MM.1S (cell line): Measurements from ENCODE around the gene AAK1.

Experiments
- EZH2 ChIP-seq: fragments of 300-600 bp; sonication (generic); optimal IDR thresholded peaks from 2 replicates; pipeline ENCODE3; 2017; ENCODE audit warnings: low read depth, mild to moderate bottlenecking, antibody characterized with exemption, low read length, mixed read lengths
- EZH2phosphoT487 ChIP-seq: fragments of 300-600 bp; sonication (generic); IDR thresholded peaks from 2 replicates; pipeline ENCODE4 v1.6.1; 2018; ENCODE audit warnings: antibody characterized with exemption, low read length
- TF ChIP-seq, protein P1 (sequence below): fragments of 300-600 bp; sonication (generic); IDR thresholded peaks from 2 replicates; pipeline ENCODE4 v1.5.1; 2016; ENCODE audit warnings: antibody characterized with exemption, low read length, mixed read lengths

DNA sequence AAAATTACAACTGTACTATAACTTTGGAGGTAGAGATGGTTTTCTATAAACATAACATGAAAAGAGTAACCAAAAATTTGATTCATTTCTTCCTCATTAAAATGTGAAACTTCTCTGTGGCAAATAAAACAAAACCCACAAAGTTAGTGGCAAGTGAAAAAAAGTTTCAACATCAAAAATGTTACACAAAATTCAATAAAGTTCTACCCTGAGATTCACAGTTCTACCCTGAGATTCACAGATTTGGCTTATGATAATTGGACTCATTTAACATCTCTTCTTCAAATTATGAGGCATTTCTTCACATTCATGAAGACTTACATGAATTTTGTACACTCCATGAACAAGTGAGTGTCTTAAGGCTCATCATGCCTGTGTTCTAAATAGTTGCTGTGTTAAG lies 51.0 kb downstream of the AAK1 start:
- TF ChIP-seq, protein P1, sequence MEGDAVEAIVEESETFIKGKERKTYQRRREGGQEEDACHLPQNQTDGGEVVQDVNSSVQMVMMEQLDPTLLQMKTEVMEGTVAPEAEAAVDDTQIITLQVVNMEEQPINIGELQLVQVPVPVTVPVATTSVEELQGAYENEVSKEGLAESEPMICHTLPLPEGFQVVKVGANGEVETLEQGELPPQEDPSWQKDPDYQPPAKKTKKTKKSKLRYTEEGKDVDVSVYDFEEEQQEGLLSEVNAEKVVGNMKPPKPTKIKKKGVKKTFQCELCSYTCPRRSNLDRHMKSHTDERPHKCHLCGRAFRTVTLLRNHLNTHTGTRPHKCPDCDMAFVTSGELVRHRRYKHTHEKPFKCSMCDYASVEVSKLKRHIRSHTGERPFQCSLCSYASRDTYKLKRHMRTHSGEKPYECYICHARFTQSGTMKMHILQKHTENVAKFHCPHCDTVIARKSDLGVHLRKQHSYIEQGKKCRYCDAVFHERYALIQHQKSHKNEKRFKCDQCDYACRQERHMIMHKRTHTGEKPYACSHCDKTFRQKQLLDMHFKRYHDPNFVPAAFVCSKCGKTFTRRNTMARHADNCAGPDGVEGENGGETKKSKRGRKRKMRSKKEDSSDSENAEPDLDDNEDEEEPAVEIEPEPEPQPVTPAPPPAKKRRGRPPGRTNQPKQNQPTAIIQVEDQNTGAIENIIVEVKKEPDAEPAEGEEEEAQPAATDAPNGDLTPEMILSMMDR = no peak
- TF ChIP-seq EZH2 (no peak), EZH2phosphoT487 (no peak)
